Left ventricle myocardium superior (tissue), 1 donor: ENCODE results near the gene CACNA1B. TPM values are rescaled to one million over a fixed set of nuclear protein-coding genes. Genes with fewer than 3 reads are reported as not detected.

Experiments used
- ATAC-seq: fragments of 200-7000 bp; cut with Tn5 transposase; one replicate; pipeline ENCODE4 v1.9.1; 2020; ENCODE audit warnings: mild to moderate bottlenecking, moderate library complexity
- DNase-seq: peaks from one replicate; pipeline ENCODE4 v3.0.0-alpha.2; 2020
- intact Hi-C: fragments of 100-400 bp; cut with micrococcal nuclease; formaldehyde crosslinking; loops from one replicate; pipeline ENCODE4 v1.11.0; 2022
- total RNA-seq: library from RNA; stranded (reverse); fragmentation: NEBNext Ultra II Directional; extraction: Animal tissue kit (Norgen Biotek cat#: 25700); gene quantifications from one replicate; pipeline ENCODE4 v1.2.1, GENCODE V29; 2021
- donor health status: DM: no; HTN: yes; CAD: no; lungs with severe emphysema.

Gene CACNA1B
- total RNA-seq, 1 donor from 2014 or later, result 0.20 TPM

DNA sequence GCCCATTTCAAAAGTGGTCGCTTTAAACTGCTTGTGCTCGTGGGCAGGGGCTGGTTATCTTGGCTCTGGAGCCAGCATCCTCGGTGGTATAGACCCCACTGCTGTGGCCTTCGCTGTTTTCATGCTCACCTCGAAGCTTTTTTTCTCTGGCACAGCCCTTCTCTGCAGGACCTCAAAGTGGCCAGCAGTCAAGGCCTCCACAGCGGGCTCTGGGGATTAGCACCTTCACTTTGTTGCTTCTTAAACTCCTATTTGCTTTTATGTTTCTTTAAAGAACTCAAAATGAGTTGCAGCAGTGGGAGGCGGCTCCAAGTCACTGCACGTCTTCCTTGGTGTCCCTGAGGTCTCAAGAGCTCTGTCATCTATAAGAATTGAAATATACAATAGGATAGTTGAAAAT lies 165.1 kb downstream of the CACNA1B start:
- DNase-seq, result no peak
- ATAC-seq, result no peak
- intact Hi-C loops, result no loop called here

DNA sequence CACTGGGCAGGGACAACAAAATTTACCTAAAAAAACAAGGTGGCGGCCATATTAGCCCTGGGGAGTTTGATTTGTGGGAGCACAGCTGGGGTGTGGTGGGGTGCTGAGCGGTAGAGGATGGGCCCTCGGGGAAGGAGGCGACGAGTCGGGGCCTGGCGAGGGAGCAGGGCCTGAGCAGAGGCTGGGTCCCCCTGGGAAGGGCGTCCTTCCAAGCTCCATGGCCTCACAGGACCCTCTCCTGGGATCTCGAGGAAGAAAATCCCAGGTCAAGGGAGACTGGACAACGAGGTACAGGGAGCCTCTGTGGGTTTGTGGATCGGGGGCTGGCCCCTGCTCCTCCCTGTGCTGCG lies 165.5 kb downstream of the CACNA1B start:
- intact Hi-C loops, result no loop called here
- ATAC-seq, result no peak
- DNase-seq, result no peak

DNA sequence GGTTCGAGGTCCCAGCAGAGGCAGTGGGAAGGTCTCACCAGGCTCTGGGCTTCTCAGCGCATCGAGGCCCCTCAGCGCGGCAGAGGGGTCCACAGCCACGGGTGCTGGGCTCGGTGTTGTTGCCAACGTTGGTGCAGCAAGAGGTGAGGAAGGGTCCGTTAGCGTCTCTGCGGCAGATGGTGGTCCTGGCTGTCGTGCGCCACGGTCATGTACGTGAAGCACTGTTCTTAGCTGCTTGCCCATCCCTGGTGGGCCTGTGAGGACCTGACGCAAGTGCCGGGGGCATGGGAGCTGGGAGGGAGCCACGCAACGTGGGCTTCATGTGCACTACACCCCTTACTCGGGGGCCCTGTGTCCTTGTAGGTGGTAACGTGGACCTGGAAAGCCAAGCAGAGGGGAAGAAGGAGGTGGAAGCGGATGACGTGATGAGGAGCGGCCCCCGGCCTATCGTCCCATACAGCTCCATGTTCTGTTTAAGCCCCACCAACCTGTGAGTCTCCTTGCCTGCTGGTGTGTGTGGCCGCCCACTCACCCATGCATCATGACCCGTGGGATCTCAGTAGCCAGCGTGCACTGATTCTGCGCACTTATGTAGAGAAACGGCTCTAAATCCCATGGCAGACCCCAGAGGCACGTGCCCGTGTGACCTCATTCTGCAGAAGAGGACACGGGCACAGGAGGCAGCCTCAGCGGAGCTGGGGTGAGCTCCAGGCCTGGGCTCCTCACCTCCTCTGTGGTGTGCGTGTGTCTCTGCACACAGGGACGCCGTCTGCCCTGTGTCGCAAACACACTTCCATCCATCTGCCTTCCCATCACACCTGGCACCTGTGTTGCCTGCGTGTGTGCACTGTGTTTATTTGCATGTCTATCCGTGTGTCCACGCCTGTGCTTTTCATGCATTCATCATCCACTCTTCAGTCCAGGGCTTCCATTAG lies 166.1 kb downstream of the CACNA1B start:
- DNase-seq, result no peak
- no peak for ATAC-seq
- intact Hi-C loops, result no loop called here

DNA sequence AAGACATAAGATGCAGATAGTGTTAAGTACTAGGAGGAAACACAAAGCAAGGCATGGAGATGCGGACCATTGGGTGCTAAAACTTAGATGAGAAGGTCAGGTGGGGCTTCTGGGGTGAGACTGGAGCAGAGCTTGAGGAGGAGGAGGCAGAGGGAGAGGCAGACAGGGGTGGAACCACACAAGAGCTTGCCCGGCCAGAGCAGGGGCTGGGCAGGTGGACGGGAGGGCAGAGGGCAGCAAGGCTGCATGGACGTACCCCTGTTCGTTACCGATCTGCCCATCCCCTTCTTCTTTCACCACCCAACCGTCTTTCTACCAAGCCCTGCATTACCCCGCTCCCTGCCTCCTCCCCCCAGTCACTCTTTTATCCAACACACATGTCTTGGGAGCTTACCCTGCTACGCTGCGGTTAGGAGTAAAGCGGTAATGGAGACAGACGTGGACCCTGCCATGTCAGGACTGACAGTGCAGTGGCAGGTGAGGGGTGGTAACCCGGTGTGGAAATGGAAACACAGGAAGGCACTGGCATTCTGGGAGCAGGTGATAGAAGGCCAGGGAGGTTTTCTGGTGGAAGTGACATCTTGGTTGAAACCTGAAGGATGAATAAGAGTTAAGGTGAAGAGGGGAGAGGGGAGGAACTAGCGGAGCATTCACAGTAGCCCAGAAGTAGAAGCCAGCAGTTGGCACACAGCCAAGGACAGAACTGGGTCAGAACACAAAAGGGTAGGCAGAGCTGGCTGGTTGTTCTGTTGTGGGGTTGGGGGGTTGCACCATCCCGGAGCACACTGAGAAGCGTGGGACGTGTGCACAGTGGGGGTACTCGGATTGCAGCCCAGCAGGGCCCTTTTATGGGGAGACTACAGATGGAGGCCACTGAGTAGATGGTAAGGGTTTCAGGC lies 167.2 kb downstream of the CACNA1B start:
- ATAC-seq (no peak), DNase-seq (no peak)
- intact Hi-C loops, result no loop called here

DNA sequence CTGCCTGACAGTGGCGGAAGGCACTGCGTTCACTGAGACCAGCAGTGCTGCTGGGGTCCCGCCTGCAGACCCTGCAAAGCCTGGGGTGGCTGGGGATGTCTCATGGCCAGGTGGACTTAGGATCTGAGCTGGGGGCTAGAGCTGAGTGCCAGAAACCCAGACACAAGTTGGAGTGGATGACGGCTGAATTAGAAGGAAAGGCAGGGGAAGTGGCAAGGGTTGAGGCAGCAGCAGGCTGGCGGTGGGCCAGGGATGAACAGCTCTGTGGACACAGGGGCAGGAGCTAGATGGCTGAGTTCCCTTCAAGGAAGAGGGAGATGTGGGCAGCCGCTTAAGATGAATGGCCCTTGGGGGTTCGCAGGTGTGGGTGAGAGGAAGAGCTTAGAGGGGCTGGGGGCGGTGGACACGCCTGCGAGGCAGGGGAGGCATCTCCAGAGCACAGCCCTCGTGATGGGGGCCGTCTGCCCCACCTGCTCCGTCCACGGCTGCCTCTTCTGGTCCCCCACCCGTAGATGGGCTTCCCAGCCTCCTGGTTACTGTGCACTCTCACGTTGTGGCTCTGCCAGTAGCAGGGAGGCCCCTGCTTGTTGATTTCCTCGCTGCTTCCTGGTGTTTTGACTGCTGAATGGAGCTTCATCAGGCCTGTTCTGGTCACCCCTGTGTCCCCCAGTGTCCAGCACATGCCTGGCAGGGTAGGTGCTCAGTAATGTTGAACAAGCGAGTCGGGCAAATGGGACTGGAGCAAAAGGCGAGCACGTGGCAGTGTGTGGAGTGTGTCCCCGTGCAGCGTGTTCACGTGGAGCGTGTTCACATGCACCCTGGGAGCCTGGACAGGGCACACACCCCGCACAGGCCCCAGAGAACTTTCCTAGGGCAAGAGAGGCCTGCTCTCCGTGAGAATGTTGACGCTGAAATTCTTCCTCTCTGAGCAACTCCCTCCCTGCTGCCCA lies 168.2 kb downstream of the CACNA1B start:
- DNase-seq (no peak), ATAC-seq (no peak)
- intact Hi-C loops, result no loop called here

DNA sequence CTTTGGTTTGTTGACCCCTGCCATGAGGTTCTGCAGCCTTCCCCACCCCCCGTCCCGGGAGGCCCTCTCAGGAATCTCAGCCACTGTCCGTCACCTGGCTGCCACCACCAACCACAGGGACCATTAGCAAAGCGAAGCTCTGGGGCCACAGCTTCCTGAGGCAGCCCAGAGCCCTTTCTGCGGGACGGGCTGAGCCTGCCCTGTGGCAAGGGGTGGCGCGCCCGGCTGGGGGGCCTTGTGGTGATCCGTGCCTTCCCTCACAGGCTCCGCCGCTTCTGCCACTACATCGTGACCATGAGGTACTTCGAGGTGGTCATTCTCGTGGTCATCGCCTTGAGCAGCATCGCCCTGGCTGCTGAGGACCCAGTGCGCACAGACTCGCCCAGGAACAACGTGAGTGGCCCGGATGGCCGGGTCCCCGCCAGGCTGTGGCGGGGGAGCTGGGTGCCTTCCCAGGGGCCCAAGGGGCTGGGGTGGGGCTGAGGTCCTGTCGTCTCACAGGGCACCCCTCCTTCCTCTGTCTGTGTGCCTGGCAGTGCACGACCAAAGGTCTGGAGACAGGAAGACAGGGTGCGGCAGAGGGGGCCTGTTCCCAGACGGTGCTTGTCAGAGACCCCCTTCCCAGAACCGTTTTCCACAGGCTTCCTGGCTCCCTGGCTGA lies 169.2 kb downstream of the CACNA1B start:
- DNase-seq (no peak), ATAC-seq (no peak)
- intact Hi-C loops, result no loop called here

DNA sequence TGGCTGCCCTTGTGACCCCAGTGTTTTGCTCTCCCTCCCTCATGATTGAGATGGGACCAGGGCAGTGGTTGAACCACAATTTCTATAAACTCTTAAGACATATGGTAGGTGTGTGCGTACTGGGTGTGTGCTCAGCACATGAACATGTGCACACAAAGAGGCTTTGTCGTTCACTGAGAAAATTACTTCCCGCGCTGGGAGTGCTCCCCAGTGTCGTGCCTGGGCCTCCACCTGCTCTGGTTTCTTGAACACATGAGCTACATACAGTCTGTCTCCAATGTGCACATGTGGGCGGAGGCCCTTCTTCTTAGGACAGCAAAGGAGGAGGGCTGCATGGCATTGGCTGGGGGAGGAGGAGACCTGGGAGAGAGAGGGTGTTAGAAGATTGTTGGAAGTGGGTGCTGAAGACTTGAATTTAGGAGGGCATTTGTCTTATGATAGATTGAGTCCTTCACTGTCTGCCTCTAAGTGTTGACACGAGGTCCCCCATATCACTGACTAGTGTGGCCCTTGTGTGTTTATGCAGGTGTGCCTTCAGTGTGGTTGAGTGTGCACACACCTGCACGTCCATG lies 170.0 kb downstream of the CACNA1B start:
- DNase-seq, result no peak
- no peak for ATAC-seq
- intact Hi-C loops, result no loop called here

DNA sequence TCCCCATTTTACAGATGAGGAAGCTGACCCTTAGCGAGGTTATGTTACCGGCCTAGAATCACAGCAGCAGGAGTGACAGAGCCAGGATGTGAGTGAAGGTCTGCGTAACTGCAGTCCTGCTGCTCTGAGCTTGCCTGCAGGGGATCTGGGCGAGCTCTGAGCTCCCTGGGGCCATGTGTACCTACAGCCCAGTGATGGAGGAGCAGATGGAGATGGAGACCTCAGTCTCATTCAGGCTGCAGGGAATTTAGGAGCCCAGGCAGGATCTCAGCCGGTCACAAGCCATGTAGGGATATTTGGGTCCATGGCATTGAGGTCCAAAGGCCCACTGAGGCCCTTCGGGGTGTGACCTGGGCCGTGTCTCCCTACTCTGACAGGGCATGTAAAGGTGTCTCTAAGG lies 170.6 kb downstream of the CACNA1B start:
- no peak for DNase-seq
- intact Hi-C loops, result no loop called here

DNA sequence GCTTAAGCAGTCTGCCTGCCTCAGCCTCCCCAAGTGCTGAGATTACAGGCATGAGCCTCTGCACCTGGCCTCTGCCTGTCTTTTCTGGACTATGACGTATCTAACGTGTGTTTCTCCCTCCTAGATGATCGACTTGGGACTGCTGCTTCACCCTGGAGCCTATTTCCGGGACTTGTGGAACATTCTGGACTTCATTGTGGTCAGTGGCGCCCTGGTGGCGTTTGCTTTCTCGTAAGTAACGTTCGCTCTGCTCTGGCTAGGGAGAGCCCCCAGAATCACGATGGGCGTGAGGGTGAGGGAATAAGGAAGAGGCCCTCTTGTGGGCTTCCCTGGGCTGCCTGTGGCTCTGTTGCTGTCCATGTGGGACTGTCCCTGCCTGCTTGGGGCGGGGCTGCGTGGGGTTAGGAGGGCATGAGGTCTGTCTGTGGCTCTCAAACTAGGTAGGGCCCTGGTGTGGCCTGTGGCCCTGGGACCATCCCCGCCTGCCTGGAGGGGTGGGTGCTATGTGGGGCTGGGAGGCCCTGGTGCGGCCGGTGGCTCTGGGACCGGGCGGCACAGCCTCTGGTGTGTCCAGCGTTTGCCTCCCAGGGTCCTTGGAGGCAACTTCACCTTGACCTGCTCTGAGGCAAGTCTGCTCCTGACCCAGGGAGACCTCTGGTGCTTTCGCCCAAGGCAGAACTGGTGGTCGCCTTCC lies 171.7 kb downstream of the CACNA1B start:
- no peak for ATAC-seq
- DNase-seq, result no peak
- intact Hi-C loops, result no loop called here

More for the DNA sequence above, 170.6 kb downstream of the CACNA1B start:
- no peak for ATAC-seq

DNA sequence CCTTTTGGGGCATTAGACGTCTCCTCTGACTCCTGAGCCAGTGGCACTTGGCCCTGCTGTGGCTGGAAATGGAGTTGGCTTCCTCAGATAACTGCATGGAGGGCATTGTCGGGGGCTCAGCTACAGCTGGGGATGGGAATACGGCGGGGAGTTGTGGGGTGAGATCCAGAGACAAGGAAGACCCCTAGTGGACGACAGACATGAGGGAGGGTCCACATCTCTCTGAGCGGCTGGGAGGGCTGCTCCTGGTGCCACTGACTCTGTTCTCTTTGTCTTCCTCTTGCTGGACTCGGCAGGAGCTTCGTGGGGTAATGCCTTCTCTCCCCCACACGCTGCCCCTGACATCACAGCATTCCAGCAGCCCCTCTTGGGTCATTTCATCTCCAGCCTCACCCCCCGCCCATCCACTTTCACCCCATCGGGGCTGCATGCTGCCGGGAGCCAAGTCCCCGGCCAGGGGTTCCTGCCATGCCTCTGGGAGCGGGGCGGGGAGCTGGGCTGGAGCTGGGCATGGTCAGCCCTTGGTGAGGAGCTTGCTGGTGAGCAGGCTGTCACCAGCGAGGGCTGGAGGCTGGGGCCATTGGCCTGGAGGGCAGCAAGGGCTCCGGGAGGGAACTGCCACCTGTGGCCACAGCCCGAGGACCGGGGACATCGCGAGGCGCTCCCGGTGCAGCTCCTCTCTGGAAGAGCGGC lies 172.3 kb downstream of the CACNA1B start:
- ATAC-seq, result no peak
- intact Hi-C loops, result no loop called here
- DNase-seq, result no peak

DNA sequence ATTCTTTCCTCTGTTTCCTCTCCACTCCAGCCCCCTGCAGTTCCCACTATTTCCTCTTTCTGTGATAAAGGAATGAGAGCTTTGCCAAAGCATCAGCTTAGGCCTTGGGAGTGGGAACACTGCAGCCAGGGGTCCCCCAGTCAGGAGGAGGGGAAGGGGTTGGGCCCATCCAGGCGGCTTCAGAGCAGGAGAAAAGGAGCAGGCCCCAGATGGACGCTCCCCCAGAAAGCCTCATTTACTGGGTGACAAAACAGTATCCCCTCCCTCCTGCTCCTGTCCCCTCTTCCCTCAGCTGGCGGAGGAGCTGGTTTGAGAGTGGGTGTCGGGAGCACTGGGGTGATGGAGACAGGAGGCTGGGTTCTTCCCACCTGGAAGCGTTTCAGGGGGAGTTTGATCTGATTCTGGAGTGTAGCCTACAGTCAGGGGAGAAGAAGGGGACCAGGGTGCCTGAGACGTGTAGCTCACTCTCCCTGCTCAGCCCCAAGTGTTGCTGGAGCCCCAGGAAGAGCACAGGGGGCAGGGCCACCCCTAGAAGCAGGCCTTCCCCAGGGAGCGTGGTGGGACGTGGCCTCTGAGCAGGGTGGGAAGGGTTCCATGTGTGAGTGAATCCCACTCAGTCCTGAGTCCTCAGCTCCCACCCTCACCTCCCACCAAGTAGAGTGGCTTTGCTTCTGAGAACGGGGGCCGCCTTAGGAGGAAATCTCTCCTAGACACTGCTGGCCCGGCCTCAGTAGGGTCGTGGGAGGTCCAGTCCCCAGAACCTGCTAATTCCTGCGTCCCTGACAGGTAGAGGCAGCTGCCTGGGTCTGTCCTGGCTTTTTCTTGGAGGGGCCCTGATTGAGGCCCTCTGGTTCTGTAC lies 173.1 kb downstream of the CACNA1B start:
- ATAC-seq (no peak), DNase-seq (no peak)
- intact Hi-C loops, result no loop called here

DNA sequence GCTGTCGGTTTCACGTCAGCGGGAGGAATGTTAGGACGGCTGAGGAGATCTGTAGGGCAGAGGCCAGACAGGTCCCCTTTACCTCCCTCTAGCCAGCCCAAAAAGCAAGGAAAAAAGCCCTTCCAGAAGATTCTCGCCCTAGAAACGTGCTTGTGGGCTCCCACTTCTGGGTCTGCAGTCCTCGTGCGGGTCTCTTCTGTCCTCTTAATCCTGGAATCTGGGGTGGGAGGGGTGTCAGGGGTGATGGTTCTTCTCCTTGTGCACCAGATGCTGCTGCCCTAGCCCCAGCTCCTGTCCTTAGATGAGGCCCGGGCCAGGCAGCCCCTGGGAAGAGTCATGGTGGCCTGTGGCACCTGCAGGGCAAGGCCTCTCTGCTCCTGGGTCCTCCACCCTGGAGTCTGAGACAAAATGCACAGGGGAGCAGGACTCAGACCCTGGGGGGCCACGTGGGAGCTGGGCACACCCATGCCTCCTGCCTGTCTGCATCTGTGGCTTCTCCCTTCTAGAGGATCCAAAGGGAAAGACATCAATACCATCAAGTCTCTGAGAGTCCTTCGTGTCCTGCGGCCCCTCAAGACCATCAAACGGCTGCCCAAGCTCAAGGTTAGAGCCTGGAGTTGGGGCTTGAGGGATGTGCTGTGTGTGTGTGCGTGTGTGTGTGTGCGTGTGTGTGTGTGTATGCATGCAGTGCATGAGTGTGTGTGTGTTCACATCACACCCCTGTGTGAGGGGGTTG lies 174.2 kb downstream of the CACNA1B start:
- ATAC-seq, result no peak
- intact Hi-C loops, result no loop called here
- DNase-seq, result no peak

DNA sequence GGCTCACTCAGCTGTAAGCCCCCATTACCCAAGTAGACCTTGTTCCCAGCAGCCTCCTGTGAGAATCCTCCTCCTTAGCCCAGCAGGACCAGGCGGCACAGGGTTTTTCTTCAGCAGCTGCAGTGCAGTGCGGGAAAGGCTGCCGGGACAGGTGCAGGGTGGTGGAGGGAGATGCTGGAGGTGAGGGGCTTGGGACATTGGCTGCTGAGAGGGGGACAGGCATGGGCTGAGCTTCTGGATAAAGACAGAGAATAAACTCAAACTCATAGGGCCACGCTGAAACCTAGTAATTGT lies 174.7 kb downstream of the CACNA1B start:
- no peak for DNase-seq
- intact Hi-C loops, result no loop called here
- no peak for ATAC-seq

DNA sequence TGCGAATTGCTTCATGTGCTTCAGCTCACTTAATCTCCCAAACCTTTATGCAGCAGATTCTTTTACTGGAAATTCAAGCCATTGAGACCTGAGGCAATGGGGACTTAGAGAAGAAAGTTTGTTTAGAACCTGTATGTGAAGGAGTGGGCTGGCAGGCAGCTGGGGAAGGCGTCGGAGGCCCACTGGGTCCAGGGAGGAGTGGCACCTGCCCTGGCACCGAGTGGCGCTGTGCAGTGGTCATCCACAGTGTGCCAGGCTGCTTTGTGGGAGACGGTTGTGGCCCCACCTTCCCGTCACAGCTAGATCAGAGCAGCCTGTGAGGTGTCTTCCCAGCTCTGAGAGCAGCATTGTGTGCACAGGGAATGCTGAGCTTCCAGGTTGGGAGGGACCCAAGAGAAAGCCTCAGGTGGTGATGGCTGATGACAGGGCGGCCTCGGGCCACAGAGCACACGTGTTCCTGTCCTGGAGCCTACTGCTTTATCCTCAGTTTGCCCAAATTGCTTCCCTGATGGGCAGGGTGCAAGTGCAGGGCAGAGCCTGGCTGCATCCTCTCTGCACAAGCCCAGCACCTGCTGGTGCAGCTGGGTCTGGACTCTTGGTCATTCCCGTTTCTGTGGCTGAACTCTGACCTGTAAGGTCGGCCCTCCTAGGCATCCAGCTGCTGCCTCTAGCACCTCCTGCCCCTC lies 175.2 kb downstream of the CACNA1B start:
- intact Hi-C loops, result no loop called here
- ATAC-seq, result no peak

DNA sequence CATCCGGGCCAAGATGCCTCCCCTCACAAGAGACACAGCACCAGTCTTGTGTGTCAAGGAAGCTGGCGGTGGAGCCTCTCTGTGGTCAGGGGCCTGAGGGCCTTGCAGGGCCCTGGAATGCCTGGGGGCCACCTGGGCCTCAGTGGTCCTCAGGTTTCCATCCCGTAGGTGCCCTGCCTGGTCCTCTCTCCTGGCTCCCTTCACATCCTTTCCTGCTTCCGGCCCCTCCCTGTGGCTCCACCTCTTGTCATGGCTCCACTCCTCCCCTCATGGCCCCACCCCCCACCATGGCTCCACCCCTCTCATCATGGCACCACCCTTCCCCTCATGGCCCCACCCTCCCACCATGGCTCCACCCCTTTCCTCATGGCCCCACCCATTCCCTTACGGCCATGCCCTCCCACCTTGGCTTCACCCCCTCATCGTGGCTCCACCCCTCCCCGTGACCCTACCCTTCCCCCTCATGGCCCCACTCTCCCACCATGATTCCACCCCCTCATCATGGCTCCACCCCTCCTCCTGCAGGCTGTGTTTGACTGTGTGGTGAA lies 175.8 kb downstream of the CACNA1B start:
- no peak for ATAC-seq
- no peak for DNase-seq

More for the DNA sequence above, 175.2 kb downstream of the CACNA1B start:
- no peak for DNase-seq

More for the DNA sequence above, 175.8 kb downstream of the CACNA1B start:
- intact Hi-C loops, result no loop called here
